HL-60 (cell line): ENCODE measurements around the gene HIGD1A.

Source experiments
- GABPA ChIP-seq: IDR thresholded peaks from 2 replicates; pipeline ENCODE4 v1.6.1; 2012; ENCODE audit warnings: low read depth
- POLR2AphosphoS5 ChIP-seq: IDR thresholded peaks from 2 replicates; pipeline ENCODE4 v1.6.1; 2012; ENCODE audit warnings: low read depth
- SPI1 ChIP-seq: IDR thresholded peaks from 2 replicates; pipeline ENCODE4 v1.6.1; 2012; ENCODE audit warnings: low read depth, mild to moderate bottlenecking, borderline replicate concordance
- TF ChIP-seq, protein P1 (sequence below): IDR thresholded peaks from one replicate; pipeline ENCODE4 v1.5.1; 2011; ENCODE audit warnings: low read length, control low read depth, inconsistent platforms; ENCODE audit not compliant: insufficient read depth
- TF ChIP-seq, protein P2 (sequence below): IDR thresholded peaks from 2 replicates; pipeline ENCODE4 v1.6.1; 2012; ENCODE audit warnings: low read depth; ENCODE audit not compliant: insufficient replicate concordance

DNA sequence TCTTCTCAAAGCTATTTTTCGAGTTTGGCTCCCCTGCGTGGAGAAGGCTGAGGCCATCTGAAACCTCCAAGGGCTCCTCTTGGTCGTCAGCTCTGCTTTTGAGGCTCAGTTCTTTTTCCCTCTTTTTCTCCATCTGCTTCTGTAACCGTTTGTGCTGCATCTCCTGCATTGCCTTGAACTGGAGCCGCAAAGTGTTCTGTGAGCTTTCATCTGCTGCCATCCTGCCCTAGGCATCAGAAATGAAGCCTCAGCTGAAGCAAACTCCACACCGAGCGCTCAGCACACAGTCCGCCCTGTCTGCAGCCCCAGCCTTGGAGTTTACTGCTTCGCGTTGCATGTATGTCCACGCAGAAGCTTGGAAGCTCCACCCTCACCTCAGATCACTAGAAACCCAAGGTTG is 46.2 kb downstream of the HIGD1A start:
- TF ChIP-seq, protein P1, sequence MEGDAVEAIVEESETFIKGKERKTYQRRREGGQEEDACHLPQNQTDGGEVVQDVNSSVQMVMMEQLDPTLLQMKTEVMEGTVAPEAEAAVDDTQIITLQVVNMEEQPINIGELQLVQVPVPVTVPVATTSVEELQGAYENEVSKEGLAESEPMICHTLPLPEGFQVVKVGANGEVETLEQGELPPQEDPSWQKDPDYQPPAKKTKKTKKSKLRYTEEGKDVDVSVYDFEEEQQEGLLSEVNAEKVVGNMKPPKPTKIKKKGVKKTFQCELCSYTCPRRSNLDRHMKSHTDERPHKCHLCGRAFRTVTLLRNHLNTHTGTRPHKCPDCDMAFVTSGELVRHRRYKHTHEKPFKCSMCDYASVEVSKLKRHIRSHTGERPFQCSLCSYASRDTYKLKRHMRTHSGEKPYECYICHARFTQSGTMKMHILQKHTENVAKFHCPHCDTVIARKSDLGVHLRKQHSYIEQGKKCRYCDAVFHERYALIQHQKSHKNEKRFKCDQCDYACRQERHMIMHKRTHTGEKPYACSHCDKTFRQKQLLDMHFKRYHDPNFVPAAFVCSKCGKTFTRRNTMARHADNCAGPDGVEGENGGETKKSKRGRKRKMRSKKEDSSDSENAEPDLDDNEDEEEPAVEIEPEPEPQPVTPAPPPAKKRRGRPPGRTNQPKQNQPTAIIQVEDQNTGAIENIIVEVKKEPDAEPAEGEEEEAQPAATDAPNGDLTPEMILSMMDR = no peak
- TF ChIP-seq, protein P2, sequence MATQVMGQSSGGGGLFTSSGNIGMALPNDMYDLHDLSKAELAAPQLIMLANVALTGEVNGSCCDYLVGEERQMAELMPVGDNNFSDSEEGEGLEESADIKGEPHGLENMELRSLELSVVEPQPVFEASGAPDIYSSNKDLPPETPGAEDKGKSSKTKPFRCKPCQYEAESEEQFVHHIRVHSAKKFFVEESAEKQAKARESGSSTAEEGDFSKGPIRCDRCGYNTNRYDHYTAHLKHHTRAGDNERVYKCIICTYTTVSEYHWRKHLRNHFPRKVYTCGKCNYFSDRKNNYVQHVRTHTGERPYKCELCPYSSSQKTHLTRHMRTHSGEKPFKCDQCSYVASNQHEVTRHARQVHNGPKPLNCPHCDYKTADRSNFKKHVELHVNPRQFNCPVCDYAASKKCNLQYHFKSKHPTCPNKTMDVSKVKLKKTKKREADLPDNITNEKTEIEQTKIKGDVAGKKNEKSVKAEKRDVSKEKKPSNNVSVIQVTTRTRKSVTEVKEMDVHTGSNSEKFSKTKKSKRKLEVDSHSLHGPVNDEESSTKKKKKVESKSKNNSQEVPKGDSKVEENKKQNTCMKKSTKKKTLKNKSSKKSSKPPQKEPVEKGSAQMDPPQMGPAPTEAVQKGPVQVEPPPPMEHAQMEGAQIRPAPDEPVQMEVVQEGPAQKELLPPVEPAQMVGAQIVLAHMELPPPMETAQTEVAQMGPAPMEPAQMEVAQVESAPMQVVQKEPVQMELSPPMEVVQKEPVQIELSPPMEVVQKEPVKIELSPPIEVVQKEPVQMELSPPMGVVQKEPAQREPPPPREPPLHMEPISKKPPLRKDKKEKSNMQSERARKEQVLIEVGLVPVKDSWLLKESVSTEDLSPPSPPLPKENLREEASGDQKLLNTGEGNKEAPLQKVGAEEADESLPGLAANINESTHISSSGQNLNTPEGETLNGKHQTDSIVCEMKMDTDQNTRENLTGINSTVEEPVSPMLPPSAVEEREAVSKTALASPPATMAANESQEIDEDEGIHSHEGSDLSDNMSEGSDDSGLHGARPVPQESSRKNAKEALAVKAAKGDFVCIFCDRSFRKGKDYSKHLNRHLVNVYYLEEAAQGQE = no peak
- TF ChIP-seq POLR2AphosphoS5 = no peak
- TF ChIP-seq SPI1 = no peak
- no peak for TF ChIP-seq GABPA
